Measurements from ENCODE around the gene NEU1.
A peak's percentile ranks its signal among the peaks of the same experiment; 100 is the strongest.
"Not testable (repeated sequence)": the region's sequence is repeated elsewhere in the genome, so short reads cannot be mapped to it uniquely, and the experiment has no call there.

NEU1 gene

GRCh38 chr6:31862344-31863235 lies at the start of gene NEU1:
TSS of gene NEU1 (minus strand) at chr6:31862821. CDS start at chr6:31862776, 45 bp downstream.
- peak; percentile 100 for DNase-seq

- DNase-seq, result no peak
Observed at GRCh38 chr6:31911826-31912585, 49.4 kb upstream of the NEU1 start.

DNA sequence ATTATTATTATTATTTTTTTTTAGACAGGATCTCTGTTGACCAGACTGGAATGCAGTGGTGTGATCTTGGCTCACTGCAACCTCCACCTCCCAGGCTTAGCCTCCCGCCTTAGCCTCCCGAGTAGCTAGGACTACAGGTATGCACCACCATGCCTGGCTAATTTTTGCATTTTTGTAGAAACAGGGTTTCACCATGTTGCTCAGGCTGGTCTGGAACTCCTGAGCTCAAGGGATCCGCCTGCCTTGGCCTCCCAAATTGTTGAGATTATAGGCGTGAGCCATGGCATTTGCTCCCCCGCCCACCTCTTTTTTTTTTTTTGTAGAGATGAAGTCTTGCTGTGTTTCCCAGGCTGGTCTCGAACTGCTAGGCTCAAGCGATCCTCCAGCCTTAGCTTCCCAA lies 46.7 kb upstream of the NEU1 start:
- DNase-seq, result not testable (repeated sequence)

GRCh38 chr6:31908791-31909190 lies 46.2 kb upstream of the NEU1 start:
- peak; percentile 31 for DNase-seq

GRCh38 chr6:31908255-31908654 lies 45.6 kb upstream of the NEU1 start:
- DNase-seq, result not testable (repeated sequence)

DNA sequence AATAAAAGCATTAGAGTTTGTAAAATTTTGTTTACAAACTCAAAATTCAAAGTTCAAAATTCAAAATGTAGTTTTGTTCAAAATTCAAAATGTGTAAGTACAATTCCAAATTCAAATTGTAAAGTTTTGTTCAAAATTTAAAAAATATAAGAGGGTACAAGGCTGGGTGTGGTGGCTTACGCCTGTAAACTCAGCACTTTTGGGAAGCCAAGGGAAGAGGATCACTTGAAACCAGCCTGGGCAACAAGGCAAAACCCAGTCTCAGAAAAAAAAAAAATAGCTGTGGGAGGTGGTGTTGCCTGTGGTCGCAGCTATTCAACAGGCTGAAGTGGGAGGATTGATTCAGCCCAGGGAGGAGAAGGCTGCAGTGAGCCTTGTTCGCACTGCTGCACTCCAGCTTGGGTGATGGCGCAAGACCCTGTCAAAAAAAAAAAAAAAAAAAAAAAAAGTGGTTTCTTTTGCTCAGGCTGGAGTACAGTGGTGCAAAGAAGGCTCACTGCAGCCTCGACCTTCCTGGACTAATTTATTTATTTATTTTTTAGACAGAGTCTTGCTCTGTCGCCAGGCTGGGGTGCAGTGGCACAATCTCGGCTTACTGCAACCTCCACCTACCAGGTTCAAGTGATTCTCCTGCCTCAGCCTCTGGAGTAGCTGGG lies 44.7 kb upstream of the NEU1 start:
- DNase-seq, result peak; percentile 76

DNA sequence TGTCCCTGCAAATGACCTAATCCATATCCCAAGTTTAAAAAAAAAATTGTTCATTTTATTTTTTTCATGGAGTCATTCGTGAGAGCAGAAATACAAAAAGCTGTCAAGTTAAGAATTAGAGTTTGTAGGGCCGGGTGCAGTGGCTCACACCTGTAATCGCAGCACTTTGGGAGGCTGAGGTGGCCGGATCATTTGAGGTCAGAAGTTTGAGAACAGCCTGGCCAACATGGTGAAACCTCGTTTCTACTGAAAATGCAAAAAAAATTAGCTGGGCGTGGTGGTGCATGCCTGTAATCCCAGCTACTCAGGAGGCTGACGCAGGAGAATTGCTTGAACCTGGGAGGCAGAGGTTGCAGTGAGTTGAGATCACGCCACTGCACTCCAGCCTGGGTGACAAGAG lies 44.1 kb upstream of the NEU1 start:
- DNase-seq, result not testable (repeated sequence)

DNA sequence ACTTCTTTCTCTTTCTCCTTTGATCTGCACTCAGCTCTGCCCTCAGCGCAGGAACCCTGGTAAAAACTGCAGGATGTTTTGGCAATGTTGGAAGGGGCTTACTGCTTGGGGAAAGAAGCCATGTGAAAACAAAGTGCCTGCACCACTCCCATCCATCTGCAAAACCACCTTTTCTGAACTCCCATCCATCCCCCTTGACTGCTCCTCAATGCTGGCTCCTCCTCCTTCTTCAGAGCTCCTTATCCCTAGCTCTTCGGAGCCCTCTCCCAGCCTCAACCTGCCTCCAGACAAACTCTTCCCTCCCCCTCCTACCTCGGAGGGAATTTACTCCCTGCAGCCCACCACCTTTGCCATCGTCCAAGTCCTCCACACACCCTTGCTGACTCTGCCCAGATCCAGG lies 43.5 kb upstream of the NEU1 start:
- DNase-seq, result no peak

DNA sequence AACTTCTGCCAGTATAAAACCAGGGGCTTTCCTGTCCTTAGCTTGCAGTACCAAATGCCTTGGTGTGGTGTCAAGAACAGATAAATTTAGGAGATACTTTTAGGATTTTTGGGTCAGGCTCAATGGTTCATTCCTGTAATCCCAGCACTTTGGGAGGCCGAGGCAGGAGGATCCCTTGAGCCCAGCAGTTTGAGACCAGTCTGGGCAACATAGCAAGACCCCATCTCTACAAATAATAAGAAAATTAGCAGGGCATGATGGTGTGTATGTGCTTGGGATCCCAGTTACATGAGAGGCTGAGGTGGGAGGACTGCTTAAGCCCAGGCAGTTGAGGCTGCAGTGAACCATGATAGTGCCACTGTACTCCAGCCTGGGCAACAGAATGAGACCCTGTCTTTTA lies 42.4 kb upstream of the NEU1 start:
- DNase-seq, result no peak

GRCh38 chr6:31903957-31904356 lies 41.3 kb upstream of the NEU1 start:
- DNase-seq, result no peak

GRCh38 chr6:31901953-31902643 lies 39.5 kb upstream of the NEU1 start, which contains the start of gene ZBTB12:
TSS of gene ZBTB12 (minus strand) at chr6:31902086. CDS start at chr6:31901305, 781 bp downstream.
- peak; percentile 97 for DNase-seq

GRCh38 chr6:31901415-31901952 lies 38.9 kb upstream of the NEU1 start:
- peak; percentile 53 for DNase-seq

DNA sequence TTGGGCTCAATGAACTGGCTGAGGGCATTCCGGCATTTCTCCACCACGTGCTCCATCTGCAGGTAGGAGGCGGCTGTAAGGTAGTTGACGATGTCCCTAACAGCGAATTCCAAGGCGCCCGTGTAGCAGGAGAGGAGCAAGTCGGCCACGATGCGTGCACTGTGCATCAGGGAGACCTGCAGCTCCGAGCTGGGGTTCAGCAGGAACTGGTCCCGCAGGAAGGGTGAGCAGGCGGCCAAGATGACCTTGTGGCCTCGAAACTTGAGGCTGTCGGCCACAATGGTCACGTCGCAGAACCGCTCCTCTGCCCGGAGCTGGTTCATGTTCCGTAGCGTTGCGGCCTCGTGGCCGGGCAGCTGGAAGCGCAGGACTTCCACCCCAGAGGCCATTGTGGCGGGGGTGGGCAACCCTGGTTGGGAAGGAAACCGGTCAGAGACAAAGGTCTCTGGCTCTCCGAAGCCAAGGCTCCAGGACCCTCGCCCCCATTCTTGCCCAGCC lies 38.3 kb upstream of the NEU1 start:
- no peak for DNase-seq

DNA sequence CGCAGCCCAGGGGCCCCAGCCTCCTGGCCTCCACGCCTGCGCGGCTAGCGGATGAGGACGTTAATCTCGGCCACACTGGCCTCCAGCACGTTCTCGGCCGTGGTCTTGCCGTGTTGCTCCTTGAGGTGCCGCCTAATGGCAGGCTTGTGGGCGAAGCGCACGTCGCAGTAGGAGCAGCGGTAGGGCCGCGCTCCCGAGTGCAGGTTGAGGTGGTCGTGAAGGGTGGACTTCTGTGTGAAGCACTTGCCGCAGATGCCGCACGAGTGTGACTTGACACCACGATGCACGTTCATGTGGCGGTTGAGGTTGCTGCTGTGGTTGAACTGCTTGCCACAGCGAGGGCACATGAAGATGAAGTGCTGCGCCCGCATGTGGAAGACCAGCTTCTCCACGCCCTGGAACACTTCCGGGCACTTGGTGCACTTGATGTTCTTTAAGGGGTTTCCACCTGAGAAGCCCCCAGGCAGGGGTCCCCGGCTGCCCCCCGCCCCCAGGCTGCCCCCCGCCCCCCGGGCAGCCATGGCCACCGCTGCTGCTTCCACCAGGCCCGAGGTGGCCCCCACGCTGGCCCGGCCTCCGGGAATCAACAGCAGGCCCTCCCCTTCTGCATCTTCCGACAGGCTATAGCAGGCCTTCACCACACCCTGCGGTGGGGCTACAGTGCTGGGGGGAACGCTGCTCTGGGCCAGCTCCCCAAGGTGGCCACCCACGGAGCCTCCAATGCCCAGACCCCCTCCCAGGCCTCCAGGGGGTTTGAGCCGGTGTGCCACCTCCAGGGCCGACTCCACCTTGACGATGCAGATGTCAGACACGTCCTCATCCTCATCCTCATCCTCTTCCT lies 37.5 kb upstream of the NEU1 start:
- DNase-seq, result no peak

- no peak for DNase-seq
Observed at GRCh38 chr6:31899215-31899614, 36.6 kb upstream of the NEU1 start.

DNA sequence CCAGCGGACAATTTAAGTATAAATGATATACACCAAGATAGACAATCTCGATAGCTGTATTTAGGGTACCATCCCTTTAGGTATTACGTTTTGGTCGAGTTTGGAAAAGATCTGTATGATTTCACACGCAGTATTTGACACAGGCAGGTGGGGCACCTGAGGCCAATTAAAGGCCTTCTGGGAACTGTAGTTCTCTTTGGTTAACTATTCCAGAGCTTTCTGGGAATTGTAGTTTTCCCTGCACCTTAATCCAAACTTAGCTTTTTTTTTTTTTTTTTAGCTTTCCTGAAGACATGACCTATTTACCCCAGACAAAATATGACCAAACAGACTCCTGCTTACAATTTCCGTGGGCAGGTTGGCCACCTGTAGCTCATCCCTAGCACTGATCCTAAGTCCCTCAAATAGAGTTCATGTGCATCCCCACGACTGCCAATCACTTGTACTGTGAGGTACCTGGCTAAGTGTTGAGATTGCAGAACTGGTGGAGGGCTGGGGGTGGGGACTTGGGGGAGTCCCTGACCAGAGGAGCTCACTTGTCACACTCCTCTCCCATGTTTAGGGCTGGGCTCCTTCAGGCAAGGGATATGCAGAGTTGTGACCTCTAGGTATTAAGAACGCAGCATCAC lies 35.9 kb upstream of the NEU1 start:
- DNase-seq, result peak; percentile 21

DNA sequence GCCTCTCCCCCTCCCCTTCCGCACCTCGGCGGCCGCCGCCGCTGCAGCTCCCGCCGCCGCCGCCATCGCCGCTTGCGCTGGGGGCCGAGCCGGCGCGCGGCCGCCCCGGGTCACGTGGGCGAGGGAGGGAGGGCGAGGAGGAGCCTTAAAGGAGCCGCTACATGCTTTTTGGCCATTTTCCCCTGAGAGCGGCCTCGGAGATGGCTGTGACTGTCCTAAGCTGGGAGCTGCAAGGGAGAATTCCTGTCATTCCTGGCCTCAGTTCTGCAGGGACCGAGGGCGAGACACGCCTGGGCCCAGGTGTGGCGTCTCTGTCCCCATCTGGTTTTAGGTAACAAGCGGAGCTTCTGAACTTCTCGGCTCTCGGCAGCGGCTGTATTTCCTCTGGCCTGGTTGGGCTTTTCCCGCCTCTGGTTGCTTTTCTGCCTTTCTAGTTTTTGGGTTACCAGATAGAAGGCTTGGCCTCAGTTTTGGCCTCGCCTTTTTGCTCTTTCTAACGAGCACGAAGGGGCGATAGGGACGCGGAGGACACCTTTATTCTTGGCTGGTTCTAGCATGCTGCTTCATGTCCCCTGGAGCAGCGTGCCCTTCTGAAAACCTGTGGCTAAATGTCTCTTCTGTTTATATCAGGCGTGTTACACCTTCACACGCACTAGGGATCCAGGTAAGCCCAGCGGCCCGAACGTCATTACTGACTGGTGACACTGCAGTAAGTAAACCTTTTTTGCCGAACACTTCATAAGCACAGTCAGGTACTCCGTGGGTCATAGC lies 35.2 kb upstream of the NEU1 start, which contains the start of gene EHMT2:
Gene EHMT2, minus strand, starts transcription at position 87 of the 771 bp plus-strand sequence. Its CDS starts 21 bp downstream, at position 66.
- peak; percentile 72 for DNase-seq

GRCh38 chr6:31896856-31897611 lies 34.4 kb upstream of the NEU1 start:
- DNase-seq, result no peak

- DNase-seq, result no peak
Observed at GRCh38 chr6:31896493-31896855, 33.9 kb upstream of the NEU1 start.
